ENCODE data around the gene HOXC6.

HOXC6 gene

DNA sequence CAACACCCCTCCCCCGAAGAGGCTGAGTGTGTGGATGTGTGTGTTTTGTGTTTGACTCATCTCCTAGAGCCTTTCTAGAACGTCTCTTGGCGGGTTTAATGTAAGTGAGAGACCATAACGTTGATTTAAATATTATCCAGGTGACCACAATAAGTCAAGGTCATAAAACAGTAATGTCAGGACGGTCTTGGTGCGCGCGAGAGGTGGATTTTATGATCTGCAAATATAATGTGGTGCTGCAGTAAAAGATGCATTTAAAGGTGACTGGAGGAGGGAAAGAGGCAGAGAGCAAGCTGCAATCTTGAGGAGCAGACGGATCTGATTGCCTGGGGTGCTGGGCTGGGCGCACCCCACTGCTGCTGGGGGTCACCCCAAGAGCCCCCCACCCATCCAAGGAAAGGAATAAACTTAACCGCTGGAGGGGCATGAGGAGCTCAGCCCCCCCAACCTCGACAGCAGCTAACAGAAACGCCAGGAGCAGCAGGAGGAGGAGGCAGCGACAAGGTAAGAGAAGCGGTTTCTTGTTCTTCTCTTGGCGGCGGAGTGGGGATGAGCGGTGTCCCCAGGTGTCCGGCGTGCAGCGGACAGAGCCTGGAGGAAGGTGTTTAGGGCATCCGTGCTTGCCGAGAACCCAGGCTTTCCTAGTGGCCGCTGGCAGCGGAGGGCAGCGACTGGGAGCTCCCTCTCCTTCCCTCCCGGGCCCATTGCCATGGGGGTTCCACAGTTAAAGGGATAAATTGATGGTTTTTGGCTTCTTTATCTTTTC, 37.7 kb upstream of the HOXC6 start:
- DNase-seq (ENCODE audit: low read depth) = no peak

DNA sequence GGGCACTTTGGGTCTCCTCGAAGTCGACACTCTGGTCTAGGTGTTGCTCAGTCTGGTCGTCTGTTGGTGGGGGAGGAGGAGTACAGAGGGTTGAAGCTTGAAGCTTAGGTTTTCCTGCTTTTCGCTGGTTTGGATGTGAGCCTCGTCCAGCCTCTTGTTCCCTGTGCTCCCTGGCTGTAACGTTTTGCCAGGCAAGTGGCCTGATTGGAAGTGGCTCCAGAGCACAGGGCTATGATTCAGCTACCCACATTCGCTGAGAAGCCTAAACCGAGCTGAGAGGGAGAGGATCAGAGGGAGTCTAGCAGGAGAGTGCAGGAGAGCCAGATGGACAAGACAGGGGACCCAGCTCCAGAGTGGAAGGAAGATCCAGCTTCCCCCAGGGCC, 37.2 kb upstream of the HOXC6 start:
- no peak for DNase-seq (ENCODE audit: low read depth)

DNA sequence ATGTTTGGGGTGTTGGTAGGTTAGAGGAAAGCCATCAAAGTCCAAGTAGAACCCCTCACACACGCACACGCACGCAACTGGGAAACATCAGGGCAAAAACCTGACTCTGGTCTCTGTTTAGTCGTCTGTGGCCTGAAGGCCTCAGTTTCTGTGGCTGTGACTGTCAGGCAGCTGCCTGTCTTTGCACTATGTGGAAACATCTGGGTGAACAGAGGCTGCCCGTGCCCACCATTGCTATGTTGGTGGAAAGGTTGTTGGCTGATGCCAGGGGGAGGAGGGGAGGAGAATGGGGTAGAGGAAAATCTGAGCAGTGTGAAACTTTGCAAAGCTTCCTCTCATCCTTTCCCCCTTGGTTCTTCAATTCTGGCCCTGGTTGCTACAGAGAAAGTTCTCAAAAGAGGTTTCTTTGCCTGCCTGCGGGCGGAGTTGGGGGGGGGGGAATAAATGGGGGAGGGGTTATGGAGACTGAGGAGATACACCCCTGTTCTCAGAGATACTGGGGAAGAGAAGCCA, 35.8 kb upstream of the HOXC6 start:
- DNase-seq (ENCODE audit: low read depth) = no peak

DNA sequence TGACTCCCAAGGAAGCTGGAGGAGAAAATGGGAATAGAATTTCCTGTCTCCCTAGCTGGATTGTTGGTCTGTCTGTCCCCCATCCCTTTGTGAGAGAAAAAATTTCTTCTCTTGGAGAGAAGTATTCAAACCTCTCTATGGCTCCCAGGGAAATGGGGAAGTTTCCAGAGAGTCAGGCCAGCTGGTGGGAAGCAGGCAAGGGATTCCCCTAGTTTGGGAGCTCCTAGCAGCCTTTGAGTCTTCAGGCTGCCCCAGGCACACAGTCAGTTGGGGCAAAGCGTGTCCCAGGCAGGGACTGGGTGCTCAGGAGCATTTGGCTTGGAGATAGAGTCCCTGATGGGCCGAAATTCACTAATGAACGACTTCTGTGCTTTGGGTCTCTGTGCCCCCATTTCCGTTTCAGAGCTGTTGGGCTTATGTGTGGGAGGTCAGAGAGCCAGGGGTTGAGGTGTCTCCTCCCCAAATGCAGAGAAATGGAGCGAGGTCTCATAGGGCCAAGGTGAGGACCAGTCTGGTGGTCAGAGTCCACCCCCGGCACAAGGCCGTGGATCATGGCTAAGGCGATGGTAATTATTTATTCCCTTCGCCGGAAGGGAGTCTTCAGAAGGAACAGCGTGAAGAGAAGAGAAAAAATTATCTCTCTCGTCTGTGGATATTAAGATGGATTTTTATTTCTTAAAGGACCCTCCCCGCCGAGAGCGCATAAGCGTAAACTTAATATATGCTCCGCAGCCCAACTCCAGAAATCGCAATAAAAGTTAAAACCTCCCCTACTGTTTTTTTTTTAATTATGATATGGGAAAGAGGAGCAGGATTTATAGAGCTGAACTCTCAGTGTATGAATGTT, 34.9 kb upstream of the HOXC6 start:
- DNase-seq (ENCODE audit: low read depth) = no peak

DNA sequence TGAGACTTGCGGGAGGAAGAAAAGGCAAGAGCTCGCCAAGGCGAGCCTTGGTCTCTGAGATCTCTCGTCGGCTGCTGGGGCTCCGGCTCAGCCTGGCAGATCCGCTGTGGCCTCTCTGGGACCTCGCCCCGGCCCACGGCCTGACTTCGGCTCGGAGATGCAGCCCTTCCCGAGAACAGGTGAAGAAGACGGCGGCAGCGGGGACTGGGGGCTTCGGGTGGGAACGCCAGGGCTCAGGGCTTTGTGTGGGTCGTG, 34.3 kb upstream of the HOXC6 start:
- DNase-seq (ENCODE audit: low read depth) = no peak

DNA sequence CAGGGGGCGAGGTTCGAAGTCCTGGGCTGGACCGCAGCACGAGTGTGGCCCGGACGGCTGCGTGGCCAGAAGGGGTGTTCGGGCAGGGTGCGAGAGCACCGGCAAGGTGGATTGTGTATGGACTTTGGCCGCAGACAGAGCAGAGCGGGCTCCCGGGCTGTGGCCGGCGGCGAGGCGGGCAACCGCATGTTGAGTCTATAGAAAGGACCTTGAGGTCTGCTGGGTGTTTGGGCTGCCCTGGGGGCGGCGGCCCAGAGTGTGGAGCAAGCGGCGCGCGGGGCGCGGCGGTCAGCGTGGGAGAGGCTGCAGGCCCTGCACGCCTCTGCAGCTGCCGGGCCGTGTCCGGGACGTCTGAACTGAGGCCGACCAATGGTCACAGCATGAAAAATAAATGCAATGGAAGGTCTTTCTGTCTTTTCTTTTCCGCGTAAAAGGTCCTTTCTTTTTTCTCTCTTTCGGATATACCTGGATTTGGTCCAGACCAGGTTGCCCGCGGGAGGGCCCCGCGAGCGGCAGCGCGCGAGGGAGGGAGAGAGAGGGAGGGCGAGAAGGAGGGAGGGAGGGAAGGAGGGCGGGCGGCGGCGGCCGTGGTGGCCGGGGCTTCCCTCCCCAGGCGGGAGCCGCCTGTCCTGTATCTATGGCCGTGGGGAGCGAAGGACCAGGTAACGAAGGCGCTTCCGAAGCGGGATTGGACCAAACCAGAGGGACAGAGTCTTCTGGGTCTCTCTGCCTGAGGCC, 33.8 kb upstream of the HOXC6 start:
- DNase-seq (ENCODE audit: low read depth) = no peak

DNA sequence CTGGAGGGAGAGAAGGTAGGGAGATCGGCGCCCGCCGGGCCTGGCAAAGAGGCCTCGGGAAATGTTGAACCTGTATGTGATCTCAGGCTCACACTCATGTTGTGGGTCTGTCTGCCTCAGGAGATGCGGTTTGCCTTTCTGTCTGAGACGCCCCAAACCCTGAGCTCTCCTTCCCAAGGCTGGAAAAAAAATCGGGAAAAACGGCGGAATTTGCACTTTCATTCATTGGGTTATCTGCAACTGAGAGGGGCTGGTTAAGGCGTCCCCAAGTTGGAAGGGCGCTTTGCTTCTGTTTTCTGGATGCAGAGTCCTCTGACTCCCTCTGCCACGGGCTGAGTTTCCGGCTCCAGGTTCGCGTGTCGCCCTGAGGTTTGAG, 33.2 kb upstream of the HOXC6 start:
- no peak for DNase-seq (ENCODE audit: low read depth)

DNA sequence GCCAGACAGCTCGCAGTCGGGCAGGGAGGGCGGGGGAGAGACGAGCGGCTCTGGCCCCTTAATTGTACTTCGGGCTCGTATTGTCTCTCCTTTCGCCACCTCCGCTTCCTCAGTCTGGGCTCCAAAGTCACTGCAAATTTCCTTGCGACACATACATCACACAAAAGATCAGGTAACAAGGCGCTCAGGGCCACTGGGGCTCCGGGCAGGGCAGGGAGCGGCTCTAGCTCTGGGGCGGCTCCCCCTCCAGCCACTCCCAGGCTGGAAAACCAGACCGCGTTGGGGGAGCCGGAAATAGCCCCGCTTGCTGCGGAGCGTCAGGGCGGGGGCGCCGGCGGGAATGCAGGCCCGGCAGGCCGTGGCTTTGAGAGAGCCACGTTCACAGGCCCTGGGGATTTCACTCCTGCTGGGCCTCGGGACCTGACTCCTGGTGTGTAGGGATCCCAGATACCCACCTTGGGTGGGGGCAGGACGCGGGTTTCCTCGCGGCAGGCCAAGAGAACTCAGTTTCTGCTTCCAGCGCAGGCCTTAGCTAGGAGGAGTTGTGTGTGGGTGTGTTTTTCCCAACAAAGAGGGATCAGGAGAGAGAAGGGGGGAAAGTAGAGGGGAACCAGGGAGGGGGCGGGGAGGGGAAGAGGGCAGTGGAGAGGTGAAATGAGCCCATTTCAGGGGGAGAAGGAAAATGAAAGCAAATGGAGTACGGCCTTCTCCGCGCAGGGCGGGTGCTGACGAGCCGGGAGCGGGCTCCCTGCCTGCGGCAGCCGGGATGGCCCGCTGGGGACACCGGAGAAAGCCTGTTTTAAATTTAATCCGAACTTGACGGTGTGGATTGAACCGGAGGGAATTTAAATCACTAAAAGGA, 32.6 kb upstream of the HOXC6 start:
- DNase-seq (ENCODE audit: low read depth) = no peak

DNA sequence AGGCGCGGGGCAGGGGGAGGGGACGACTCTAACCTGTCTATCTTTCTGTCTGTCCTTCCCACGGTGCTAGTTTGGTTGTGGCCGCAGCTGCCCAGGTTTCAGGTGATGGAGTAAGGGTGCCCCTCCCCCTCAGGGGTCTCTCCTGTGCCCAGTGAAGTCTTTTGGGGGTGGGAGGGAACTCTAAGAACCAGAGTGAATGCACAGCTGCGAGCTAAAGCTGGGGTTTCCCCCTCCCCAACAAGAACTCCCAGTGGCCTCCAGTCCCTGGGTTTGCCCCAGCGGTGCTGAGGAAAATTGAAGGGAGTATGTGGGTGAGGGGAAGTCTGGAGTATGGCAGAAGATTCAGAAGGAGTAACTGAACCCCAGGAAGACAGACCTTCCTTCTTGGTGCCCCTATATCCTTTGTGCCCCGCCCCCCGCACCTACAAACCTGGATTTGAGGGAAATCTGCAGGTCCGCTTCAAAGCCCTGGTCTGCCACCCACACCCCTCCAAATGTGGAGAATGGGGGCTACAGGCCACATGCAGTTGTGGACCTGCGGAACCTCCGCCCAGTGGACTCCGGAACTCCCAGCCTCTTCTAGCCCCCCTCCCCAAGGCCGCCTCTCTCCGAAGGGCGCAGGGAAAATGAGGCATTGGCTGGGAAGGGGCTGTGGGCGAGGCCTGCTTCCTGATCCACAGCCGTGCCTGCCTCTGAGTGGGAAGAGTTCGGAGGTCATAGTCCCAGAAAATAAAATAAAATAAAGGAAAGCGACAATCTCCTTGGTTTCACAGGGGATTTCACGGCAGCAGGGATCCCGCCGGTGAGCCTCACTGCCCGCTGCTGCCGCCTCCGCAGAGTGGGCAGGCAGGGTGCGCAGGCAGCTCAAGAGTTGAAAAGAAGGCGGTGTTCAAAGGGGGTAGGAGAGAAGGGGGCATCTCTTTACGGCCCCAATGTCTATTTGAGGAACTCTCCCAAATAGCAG, 31.7 kb upstream of the HOXC6 start:
- no peak for DNase-seq (ENCODE audit: low read depth)

DNA sequence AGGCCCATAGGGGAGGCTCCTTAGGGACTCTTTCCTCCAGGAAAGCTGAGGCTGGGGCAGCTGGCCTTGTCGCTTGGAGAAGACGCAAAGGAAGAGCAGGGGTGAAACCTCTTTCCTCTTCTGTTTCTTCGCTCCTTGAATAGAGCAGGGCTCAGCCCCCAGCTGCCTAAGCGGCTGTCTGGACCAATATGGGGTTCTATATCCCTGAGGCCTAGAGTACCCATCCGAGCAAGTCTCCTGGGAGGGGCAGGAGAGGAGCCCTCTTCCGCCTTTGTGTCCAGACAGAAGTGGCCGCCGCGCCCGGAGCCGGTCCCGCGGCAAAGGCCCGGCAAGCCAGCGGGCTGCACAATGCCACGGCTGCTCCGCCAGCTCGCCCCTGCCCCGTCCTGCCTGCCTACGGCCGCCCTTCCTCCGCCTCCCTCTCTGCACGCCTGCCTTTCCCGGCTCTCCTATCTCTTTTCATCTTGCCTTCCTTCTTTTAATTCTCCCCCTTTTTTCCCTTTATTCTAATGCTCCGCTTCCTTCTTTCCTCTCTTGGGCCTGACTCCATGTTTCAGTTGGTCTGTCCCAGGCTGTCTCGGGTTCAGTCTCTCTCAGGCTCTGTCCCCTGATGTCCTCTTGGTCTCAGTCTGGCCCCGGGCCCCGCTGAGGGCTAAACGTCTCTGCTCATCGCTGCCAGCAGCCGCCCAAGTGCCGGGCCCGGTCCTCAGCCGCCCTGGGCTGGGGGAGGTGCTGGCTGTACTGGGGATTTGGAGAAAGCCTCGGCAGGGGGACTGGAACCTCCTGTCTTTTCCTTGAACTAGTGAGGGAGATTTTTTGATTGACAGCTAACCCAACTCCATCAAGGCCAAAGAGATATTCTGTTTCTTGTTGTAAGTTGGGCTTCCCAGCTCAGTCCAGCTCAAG, 30.8 kb upstream of the HOXC6 start:
- no peak for DNase-seq (ENCODE audit: low read depth)

DNA sequence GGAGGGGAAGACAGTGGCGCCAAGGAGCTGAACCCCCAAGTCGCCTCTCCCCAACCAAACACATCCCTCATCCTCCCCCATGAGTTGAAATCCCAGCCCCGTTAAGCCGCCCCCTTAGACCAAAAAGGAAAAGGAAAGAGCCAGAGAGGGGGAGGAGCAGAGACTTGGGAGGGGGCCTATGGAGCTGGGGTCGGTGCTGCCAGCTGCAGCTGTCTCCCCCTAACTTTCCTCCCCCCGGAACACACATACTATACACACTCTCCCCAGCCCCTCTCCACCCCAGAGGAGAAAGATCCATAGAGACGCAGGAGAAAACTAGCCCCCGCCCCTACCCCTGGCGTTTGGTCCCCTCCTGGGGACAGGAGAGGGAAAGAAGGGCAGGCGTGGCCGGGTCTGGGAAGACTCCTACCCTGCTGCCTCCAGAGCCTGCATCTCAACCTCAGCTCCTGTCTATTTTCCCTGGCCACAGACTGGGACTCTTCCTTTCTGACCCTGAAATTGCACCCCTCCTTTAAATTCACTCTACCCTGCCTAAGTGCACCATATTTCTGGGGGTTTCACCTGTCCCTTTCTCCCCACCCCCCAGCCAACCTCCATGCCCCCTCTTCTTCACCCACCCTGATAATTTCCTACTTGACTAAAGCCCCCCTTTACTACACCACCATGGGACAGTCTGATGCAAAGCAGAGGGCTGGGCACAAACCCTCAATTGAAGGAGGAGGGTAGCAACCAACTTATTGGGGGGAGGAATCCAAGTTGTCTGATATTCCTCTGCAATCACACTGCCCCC, 29.9 kb upstream of the HOXC6 start:
- DNase-seq (ENCODE audit: low read depth) = no peak

DNA sequence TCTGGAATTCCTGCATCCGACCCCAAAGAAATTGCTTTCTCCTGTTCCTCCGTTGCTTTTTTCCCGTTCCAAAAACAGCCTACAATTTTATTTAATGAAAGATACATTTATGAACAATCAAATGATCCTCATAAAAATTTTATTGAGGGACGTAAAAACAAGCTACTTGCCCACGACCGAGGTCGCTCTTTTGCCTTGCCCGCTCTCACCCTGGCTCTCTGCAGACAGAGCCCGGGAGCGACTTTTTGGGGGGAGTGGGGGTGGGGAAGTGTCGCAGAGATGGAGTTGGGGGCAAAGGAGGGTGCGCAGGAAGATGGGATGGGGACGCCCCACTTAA, 29.4 kb upstream of the HOXC6 start:
- DNase-seq (ENCODE audit: low read depth) = no peak

DNA sequence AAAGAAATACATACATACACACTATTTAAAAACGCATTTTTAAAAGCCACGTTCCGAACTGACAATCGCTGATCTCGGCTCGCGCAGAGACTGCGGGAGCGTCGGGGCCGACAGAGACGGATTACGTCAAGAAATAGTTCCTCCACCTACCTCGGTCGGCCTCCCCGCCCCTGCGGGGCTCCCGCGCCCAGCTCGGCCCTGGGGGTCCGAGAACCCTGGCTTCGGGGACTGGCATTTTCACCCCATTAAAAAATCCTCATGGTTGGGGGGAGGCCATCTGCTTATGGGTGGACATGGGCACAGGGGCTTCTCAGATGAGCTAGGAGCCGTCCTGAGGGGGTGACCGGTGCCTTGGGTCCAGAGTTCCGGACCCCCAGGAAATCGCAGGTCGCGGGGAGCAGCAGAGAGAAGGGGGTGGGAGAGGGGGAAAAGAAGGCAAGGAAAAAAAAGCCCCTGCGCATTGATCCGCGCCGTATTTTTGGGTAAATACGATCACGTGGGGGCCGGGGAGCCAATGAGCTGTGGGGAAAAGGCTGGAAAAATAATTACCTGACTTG, 28.6 kb upstream of the HOXC6 start:
- no peak for DNase-seq (ENCODE audit: low read depth)

DNA sequence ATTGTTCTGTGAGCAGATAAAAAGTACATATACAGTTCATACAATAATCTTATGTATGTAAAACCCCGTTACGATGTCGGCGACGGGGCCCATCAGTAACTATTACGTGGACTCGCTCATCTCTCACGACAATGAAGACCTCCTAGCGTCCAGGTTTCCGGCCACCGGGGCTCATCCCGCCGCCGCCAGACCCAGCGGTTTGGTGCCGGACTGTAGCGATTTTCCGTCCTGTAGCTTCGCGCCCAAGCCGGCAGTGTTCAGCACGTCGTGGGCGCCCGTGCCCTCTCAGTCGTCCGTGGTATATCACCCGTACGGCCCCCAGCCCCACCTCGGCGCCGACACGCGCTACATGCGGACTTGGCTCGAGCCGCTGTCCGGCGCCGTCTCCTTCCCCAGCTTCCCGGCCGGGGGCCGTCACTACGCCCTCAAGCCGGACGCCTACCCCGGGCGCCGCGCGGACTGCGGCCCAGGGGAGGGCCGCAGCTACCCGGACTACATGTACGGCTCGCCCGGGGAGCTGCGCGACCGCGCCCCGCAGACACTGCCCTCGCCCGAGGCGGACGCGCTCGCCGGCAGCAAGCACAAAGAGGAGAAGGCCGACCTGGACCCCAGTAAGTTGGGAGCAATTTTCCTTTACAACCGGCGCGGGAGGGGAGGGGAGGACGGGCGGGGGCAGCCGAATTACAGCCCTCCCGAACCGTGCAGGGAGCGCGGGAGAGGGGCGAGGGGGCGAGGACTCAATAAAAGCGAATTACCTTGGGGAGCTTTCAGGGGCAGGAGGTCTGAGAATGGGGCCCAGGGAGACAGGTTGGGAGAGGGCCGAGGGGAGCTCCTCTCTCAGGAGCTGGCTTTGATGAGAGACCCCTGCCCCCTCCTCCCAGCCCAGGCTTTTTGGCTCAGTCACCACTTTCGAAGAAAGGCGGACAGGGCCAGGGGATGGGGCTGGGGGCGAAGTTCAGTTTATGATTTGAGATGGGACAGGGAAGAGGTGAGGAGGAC, 27.8 kb upstream of the HOXC6 start, which contains the start of gene HOXC9:
HOXC9 (plus strand) TSS at position 46 of the 999 bp plus-strand sequence; CDS start at position 74, 28 bp downstream.
- DNase-seq (ENCODE audit: low read depth) = no peak

DNA sequence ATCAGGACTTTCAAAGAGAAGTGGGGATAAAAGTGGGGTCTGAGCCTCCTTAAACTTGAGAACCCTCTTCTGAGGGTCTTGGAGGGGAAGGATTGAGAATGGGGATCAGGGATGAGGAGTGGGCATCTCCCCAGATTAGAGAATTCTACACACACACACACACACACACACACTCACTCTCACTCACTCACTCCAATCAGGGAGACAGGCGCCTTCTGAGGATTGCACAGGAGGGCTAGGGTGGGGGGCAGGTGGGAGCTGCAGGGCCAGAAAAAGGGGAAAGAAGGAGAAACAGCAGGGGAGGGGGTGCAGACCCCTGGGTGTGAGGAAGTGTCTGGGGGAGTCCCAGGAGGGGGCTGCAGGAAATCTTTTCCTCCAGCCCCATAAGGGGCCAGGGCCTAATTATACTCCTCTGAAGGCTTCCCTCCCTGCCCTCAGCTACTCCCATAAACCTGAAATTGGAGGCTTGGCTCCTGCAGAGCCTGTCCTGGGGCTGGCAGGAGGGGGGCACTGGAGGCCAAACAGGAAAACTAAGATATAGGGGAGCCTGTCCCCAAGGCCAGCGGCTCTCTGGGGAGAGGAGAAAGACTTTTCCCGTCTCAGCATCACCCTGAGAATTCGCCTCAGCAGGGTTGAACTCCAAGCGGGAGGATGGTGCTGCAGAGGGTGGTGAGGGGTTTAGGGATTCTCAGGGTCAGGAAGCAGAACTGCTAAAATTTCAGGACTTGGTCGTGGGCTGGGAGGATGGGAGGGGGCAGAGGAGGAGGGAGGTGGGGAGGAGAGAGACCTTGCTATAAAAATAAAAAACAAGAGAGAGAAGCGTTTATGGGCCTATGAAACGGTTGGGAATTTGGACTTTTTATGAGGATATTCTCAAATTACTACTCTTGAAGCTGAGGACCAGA, 26.7 kb upstream of the HOXC6 start:
- no peak for DNase-seq (ENCODE audit: low read depth)

DNA sequence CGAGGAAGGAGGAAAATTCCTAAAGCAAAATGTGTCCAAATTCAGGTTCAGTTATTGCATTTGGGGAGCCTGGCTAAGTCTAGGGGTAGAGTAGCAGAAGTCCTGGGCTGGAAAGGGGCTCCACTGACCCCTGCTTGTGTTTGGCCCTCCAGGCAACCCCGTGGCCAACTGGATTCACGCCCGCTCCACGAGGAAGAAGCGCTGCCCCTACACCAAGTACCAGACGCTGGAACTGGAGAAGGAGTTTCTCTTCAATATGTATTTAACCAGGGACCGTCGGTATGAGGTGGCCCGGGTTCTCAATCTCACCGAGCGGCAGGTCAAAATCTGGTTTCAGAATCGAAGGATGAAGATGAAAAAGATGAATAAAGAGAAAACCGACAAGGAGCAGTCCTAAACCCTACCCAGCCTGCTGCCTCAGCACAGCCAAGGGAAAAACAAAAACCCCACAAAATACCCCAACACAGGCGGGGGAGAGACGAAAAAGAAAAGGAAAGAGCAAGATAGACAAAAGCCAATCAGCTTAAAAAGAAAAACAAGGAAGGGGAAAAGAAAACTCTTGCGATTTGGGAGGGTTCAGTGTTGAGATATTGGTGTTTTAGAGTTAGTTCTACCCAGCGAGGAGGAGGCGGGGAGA, 25.8 kb upstream of the HOXC6 start:
- DNase-seq (ENCODE audit: low read depth) = no peak

All from stimulated activated CD8-positive, alpha-beta memory T cell treated with anti-CD3 and anti-CD28 coated beads, Interleukin-12 subunit alpha, Interleukin-12 subunit beta, amount 100 ng/mL, for 4 hours (primary cell).